Measurements from ENCODE around the gene TMPRSS13.

- no peak for TF ChIP-seq CTCF (IDR thresholded peaks at IDR 0.05)
- no peak for TF ChIP-seq POLR2AphosphoS5 (IDR thresholded peaks at IDR 0.05)
Observed at GRCh38 chr11:117919781-117920221, 9.4 kb downstream of the TMPRSS13 start.

Data from gastroesophageal sphincter (tissue), 3 donors.